GM19099 (cell line): Measurements from ENCODE around the gene SLC6A1.

ENCODE experiments used
- POLR2A ChIP-seq: IDR thresholded peaks from 3 replicates; pipeline ENCODE4 v1.6.1; 2011; ENCODE audit warnings: low read depth; ENCODE audit not compliant: insufficient read length; ENCODE audit errors: extremely low read depth

The SLC6A1 gene

DNA sequence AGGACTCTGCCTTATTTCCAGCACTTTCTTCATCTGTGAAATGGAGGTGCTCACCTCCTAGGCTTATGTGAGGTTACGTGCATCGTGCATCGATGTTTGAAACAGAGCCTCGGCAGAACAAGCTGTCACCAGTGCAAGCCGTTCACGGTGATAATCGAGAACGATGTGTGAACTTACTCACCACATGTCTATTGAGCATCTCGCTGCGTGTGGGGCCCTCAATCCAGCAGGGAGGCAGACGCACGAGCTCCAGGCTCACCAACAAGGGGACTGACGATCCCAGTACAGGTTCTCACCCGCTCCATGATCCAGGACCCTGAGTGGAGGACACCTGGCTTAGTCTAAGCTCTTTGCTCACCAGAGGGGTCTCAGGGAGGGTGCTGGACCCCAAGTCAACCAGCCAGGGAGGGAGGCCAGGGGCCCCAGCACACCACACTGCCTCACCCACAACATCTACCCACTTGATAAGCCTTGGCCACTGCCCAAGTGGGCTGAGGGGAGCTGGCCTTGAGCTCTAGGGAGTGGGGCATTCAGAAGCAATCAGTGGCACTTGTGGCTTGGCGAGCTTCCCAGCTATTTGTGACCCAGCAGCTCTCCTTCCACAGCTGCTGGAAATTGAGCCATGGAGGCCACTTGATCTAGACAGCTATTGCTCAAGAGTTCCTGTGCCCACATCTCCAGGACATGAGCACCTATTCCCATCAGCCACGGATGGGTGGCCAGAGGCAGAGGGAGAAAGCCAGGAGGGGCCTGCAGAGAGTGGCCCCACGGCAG lies 34.4 kb upstream of the SLC6A1 start:
- no peak for TF ChIP-seq POLR2A

DNA sequence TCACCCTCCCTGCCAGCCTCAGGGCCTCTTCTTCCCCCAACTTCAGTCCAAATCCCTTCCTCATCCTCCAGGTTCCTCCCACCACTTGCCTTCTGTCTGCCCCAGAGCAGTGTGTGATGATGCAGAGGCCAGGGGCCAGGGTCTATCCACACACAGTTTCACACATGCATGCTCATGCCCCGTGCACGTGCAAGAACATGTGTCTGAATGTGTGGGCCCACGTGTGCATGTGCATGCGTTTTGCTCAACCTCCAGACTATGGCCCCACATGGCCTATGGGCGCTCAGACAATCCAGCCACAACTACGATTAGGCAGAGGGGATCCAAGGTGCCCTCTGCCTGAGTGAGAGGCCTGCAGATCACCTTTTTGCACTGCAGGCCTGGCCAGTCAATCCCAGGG lies 32.3 kb upstream of the SLC6A1 start:
- TF ChIP-seq POLR2A = no peak

DNA sequence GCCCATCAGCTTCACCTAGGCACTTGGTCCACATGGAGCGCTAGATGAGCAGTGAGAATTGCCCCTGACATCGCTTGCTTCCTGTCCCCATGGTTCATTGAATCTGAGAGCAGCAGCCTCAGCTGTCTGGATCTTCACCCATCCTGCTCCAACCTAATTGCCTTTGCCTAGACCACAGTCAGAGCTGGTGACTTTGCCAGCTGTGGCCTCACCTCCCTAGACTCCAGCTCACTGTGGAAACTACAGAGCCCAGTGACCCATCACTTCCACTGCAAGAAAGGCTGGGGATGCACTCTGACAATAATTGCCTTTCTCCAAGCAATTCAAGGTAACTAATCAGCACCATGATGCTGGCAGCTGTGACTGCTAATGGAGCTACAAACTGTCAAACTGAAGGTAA lies 30.6 kb upstream of the SLC6A1 start:
- TF ChIP-seq POLR2A = no peak

DNA sequence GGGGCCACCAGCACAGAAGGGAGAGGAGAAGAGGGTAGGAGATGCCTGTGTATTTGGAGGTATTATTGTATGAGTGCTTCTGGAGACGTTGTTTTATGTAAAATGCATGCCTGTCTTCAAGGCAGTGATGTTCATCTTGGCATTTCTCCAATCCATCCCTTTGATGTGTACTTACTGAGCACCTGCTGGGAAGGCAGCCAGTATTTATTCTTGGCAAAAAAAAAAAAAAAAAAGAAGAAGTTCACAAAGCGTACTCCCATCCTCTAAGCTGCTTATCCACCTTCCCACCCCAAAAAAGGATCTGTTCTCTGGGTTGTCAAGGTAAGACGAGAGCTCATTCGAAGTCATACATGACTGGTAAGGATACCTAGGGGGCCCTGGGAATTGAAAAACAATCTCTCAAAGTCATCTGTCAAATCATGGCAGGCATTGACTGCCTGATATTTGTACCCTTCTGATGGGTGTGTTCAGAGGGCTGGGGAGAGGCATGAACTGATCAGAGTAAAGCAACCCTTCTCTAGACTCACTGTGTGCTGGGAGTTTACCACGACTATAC lies 30.0 kb upstream of the SLC6A1 start:
- TF ChIP-seq POLR2A = no peak

GRCh38 chr3:10964537-10965167 lies 27.9 kb upstream of the SLC6A1 start:
- no peak for TF ChIP-seq POLR2A

DNA sequence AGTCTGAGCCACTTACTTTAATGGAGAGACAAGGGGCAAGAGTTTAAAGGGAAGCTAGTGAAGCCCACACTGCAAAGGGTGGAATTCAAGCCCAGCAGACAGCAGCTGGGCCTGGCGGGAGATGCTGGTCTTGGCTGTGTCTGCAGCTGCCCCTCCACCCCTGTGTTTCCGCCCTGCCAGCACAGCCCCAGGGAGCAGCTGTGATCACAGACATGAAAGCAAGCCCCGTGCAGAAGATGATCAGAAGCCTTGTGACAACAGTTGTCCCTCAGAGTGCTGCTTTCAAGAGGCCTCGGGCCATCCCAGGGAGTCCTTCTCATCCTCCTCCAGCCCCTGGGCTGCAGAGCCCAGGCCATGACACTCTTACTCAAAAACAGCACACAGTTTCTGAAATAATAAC lies 24.1 kb upstream of the SLC6A1 start:
- TF ChIP-seq POLR2A = no peak

DNA sequence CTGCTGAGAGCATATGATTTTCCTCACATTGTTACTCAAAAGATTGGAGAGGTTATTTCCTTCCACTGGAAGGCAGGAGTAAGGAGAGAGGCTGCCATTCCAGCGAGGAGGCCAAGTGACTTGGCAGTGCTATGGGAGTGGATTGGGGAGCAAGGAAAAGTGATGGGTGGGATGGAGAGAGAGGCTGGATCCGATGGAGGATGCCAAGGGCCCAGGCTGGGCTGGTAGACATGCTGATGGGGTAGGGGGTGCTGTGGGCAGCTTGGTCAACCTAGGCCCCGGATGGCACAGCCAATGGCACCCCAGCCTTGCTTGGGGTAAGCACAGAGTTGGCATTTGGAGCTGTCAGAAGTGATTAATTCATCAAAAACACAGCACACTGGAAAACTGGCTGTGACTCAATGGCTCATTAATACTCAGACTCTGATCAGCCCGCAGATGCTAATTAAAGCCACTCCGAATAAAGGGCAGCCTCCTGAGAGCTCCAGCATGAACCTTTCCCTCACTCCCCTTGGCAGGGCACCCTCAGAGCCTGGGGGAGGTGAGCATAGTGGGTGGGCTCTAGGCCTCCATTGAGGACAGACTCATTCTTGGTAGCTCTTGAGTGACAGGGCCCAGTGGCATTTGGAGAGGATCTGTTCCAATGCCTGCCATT lies 22.1 kb upstream of the SLC6A1 start:
- TF ChIP-seq POLR2A = no peak

DNA sequence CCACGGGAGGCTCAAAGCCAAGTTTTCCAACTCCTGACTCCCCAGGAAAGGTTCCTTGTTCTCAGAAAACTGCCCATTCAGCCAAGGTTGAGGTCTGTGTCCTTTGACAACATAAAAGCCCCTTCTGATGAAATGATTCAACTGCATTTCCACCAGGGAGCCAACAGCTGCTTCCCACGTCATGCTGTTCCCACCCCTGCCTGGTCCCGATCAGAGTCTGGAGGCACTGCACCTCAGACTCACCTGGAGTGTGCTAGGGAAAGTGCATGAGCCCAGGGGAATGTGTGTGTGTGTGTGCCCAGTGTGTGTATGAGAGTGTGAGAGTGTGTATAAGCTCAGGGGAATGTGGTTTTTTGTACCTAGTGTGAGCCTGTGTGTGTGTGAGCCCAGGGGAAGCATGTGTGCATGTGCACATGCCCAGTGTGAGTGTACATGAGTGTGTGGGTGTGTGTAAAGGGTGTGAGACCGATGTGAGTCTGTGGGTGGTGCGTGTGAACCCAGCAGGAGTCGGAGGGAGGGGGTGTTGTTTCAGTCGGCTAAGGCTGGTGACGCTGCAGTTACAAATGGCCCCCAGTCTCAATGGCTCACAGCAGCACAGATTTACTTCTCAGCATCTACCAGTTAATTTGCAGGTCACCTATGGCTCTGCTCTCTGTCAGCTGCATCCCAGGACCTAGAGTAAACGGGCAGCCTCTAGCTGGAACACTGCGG lies 20.3 kb upstream of the SLC6A1 start:
- no peak for TF ChIP-seq POLR2A

GRCh38 chr3:10973046-10973595 lies 19.4 kb upstream of the SLC6A1 start:
- TF ChIP-seq POLR2A = no peak

GRCh38 chr3:10974131-10974530 lies 18.4 kb upstream of the SLC6A1 start:
- no peak for TF ChIP-seq POLR2A

DNA sequence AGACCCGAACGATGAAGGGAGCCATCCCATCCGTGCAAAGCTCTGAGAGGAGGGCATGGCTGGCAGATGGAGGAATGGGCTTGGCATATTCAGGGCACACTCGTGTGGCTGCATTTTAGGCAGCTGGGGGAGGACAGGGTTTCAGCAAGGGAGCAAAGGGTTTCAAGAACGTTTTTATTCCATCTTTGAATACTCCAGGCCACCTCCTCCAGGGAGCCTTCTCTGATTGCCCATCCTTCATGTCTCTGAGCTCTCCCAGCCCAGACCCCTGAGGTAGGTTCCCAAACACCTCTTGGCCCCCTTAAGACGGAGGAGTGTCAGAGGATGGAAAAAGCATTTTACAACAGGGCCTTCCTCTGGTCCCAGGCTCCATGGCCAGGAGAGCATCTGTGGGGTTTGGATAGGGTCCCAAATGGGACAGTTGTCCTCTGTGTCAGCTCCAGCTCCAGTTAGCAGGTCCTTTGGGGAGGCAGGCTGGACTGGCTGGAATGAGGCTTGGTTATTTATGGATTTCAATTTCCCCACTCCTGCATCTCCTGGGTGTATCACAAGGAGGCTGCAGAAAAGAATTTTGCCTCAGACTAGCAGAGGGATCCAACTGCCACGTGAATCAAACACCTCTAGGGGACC lies 17.7 kb upstream of the SLC6A1 start:
- no peak for TF ChIP-seq POLR2A

- TF ChIP-seq POLR2A = no peak
Measured at GRCh38 chr3:10975695-10976234, 16.8 kb upstream of the SLC6A1 start.

- no peak for TF ChIP-seq POLR2A
Measured at GRCh38 chr3:10976770-10977169, 15.8 kb upstream of the SLC6A1 start.

DNA sequence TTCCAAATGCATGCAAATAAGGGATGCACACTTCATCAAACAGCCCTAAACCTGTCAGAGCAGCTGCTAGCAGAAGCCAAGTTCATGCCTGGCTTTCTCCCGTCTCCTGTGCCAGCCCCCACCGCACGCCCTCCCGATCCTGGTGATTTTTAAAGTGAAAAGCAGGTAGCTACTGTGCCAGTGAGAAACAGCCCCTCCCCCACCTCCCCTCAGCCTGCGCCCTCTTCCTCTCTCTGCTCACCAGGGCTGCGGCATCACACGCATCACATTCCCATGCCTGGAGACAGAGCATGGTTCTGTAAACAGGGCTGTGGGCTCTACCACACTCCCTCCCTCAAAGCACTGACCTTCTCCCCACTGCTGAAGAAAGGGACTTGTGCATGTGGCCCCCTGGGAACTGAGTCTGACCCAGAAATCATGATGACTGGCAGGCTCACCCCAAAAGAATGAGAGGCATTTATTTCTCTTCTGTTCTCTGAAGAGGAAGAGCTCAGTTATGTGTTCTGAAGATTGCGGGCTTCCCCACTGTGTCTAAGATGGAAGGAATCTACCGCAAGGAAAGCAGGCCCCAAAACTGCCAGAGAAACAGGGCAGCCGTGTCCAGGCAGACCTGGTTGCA lies 14.5 kb upstream of the SLC6A1 start:
- no peak for TF ChIP-seq POLR2A
